NCI-H1930 (cell line): Measurements from ENCODE around the gene PIK3R5.

ENCODE experiments used
- DNase-seq, 2 experiments: peaks; one replicate each; lab custom pipeline; 2025; lab: John Stamatoyannopoulos, UW

PIK3R5 gene

GRCh38 chr17:8879410-8879809 is 86.1 kb downstream of the PIK3R5 start:
- DNase-seq = no peak

- no peak for DNase-seq
Observed at GRCh38 chr17:8877984-8878383, 87.5 kb downstream of the PIK3R5 start.

- DNase-seq = no peak
Observed at GRCh38 chr17:8875957-8876356, 89.5 kb downstream of the PIK3R5 start.

GRCh38 chr17:8875436-8875835 is 90.1 kb downstream of the PIK3R5 start:
- no peak for DNase-seq

- DNase-seq = no peak
Observed at GRCh38 chr17:8873801-8874715, 91.4 kb downstream of the PIK3R5 start.

GRCh38 chr17:8872705-8873435 is 92.6 kb downstream of the PIK3R5 start:
- DNase-seq = no peak

- no peak for DNase-seq
Observed at GRCh38 chr17:8872036-8872704, 93.3 kb downstream of the PIK3R5 start.

GRCh38 chr17:8871081-8871581 is 94.4 kb downstream of the PIK3R5 start:
- no peak for DNase-seq

GRCh38 chr17:8870406-8871040 is 95.0 kb downstream of the PIK3R5 start:
- no peak for DNase-seq

GRCh38 chr17:8869114-8869815 is 96.2 kb downstream of the PIK3R5 start:
- no peak for DNase-seq

- DNase-seq = no peak
Observed at GRCh38 chr17:8868529-8868951, 97.0 kb downstream of the PIK3R5 start.

GRCh38 chr17:8868092-8868491 is 97.4 kb downstream of the PIK3R5 start:
- no peak for DNase-seq

GRCh38 chr17:8867361-8867981 is 98.0 kb downstream of the PIK3R5 start, which contains the start of gene PIK3R6:
Gene PIK3R6 (minus strand): TSS chr17:8867674. CDS start chr17:8849794, 17,880 bp downstream.
- DNase-seq = no peak

GRCh38 chr17:8865811-8866210 is 99.7 kb downstream of the PIK3R5 start:
- DNase-seq = no peak

- no peak for DNase-seq
Observed at GRCh38 chr17:8865385-8865784, 100.1 kb downstream of the PIK3R5 start.

GRCh38 chr17:8862213-8863056 is 103.1 kb downstream of the PIK3R5 start:
- DNase-seq = no peak

GRCh38 chr17:8861495-8862181 is 103.9 kb downstream of the PIK3R5 start:
- DNase-seq = no peak

- DNase-seq = no peak
Observed at GRCh38 chr17:8859804-8860430, 105.6 kb downstream of the PIK3R5 start.
